Parathyroid adenoma (tissue), 2 donors: ENCODE measurements around the gene ABCA8.

Experiments
- H2AFZ ChIP-seq: fragments of 300-600 bp; sonication (generic); one replicate; pipeline ENCODE4 v1.7.0; 2017; ENCODE audit warnings: antibody characterized with exemption, mild to moderate bottlenecking
- H3K27ac ChIP-seq: fragments of 300-600 bp; sonication (generic); one replicate; pipeline ENCODE4 v1.7.0; 2017
- H3K27me3 ChIP-seq: fragments of 300-600 bp; sonication (generic); one replicate; pipeline ENCODE4 v1.7.0; 2017; ENCODE audit warnings: low read length; ENCODE audit not compliant: control insufficient read depth, insufficient read depth
- H3K36me3 ChIP-seq: fragments of 300-600 bp; sonication (generic); one replicate; pipeline ENCODE4 v1.7.0; 2017; ENCODE audit warnings: low read length; ENCODE audit not compliant: control insufficient read depth, insufficient read depth
- H3K4me1 ChIP-seq: fragments of 300-600 bp; sonication (generic); one replicate; pipeline ENCODE4 v1.7.0; 2017; ENCODE audit warnings: control low read depth
- H3K4me2 ChIP-seq: fragments of 300-600 bp; sonication (generic); one replicate; pipeline ENCODE4 v1.7.0; 2017; ENCODE audit warnings: low read length
- H3K4me3 ChIP-seq: fragments of 300-600 bp; sonication (generic); one replicate; pipeline ENCODE4 v1.7.0; 2017; ENCODE audit warnings: low read depth, low read length
- H3K79me2 ChIP-seq: fragments of 300-600 bp; sonication (generic); one replicate; pipeline ENCODE4 v1.7.0; 2017; ENCODE audit warnings: control low read depth
- H3K9ac ChIP-seq: fragments of 300-600 bp; sonication (generic); one replicate; pipeline ENCODE4 v1.7.0; 2017; ENCODE audit warnings: mild to moderate bottlenecking
- H3K9me3 ChIP-seq: fragments of 300-600 bp; sonication (generic); one replicate; pipeline ENCODE4 v1.7.0; 2017; ENCODE audit warnings: low read length; ENCODE audit not compliant: control insufficient read depth
- TF ChIP-seq, protein P1 (sequence below): fragments of 300-600 bp; sonication (generic); IDR thresholded peaks from one replicate; pipeline ENCODE4 v1.7.0; 2017; ENCODE audit warnings: antibody characterized with exemption, mild to moderate bottlenecking
- donor health status: primary hyperparathyroidism.

ABCA8 gene

DNA sequence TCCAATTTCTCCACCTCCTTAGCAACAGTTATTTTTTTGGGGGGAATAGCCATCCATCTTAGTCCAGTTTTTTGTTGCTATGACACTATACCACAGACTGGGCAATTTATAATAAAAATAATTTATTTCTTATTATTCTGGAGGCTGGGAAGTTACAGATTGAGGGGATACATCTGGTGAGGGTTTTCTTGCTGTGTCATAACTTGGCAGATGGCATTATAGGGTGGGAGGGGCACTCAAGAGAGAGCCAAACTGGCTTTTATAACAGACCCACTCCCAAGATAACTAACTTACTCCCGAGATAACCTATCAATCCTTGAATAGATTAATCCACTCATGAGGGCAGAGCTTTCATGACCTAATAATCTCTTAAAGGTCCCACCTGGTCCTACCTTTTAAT lies 84.2 kb downstream of the ABCA8 start:
- Histone ChIP-seq H2AFZ (no peak overlapping the region), H3K4me1 (no peaks in the 10 kb centered on the region), H3K79me2 (no peaks in the 10 kb centered on the region), H3K9ac (no peak overlapping the region), H3K4me3 (no peak overlapping the region), H3K36me3 (no peaks in the 10 kb centered on the region), H3K27me3 (no peaks in the 10 kb centered on the region), H3K4me2 (no peak overlapping the region), H3K9me3 (no peaks in the 10 kb centered on the region), H3K27ac (no peak overlapping the region)
- TF ChIP-seq, protein P1, sequence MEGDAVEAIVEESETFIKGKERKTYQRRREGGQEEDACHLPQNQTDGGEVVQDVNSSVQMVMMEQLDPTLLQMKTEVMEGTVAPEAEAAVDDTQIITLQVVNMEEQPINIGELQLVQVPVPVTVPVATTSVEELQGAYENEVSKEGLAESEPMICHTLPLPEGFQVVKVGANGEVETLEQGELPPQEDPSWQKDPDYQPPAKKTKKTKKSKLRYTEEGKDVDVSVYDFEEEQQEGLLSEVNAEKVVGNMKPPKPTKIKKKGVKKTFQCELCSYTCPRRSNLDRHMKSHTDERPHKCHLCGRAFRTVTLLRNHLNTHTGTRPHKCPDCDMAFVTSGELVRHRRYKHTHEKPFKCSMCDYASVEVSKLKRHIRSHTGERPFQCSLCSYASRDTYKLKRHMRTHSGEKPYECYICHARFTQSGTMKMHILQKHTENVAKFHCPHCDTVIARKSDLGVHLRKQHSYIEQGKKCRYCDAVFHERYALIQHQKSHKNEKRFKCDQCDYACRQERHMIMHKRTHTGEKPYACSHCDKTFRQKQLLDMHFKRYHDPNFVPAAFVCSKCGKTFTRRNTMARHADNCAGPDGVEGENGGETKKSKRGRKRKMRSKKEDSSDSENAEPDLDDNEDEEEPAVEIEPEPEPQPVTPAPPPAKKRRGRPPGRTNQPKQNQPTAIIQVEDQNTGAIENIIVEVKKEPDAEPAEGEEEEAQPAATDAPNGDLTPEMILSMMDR = no peak

DNA sequence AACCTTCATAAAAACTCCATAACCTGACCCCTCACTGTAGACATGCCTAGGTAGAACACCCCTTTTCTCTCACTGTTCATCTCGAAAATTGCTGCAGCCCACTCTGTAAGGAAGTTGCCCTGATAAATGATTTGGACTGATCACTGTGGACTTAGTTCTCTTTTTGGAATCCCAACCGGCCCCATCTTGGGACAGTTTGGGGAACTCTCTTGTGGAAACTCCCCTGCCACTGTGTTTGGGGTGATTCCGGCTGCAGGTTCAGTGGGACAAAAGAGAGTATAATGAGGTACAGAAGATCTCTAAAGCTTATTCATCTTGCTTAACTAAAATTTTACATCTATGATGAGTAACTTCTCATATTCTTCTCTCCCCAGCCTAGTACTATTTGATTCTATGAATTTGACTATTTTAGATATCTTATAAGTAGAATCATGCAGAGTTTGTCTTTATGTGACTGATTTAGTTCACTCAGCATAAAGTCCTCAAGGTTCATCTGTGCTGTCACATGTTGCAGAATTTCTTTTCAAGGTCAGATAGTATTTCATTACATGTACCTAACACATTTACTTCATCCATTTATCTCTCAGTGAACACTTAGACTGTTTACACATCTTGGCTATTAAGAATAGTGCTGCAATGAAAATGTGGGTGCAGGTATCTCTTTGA lies 84.9 kb downstream of the ABCA8 start:
- no peak overlapping the region for H3K4me3 ChIP-seq
- no peaks in the 10 kb centered on the region for H3K9me3 ChIP-seq
- TF ChIP-seq, protein P1 = no peak
- no peak overlapping the region for H3K9ac ChIP-seq
- H3K27me3 ChIP-seq = no peaks in the 10 kb centered on the region
- H3K79me2 ChIP-seq = no peaks in the 10 kb centered on the region
- H3K4me1 ChIP-seq = no peaks in the 10 kb centered on the region
- H3K36me3 ChIP-seq = no peaks in the 10 kb centered on the region
- H3K27ac ChIP-seq = no peak overlapping the region
- H2AFZ ChIP-seq = no peak overlapping the region
- no peak overlapping the region for H3K4me2 ChIP-seq

DNA sequence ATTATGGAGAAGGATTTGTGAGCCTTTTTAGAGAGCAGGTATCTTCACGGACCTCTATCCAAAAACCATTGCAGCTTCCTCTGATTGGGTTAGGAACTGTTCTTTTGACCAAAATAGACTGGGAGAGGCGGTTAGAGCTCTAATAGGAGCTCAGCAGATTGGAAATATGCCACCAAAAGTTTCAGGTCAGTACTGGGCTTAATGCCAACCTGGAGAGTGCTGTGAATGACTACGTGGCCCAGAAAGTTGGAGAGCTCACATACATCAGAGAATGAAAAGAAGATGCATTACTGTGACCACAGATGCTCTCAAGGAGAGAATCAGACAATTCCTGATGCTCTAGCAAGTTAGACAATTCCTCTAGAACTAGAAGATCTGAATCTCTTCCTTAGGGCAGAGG lies 86.5 kb downstream of the ABCA8 start:
- Histone ChIP-seq H3K27me3 (no peaks in the 10 kb centered on the region), H3K9ac (no peak overlapping the region), H3K36me3 (no peaks in the 10 kb centered on the region), H3K4me3 (no peak overlapping the region), H3K4me2 (no peak overlapping the region), H3K79me2 (no peaks in the 10 kb centered on the region), H3K9me3 (no peaks in the 10 kb centered on the region), H3K27ac (no peak overlapping the region), H3K4me1 (no peaks in the 10 kb centered on the region), H2AFZ (no peak overlapping the region)
- TF ChIP-seq, protein P1 = no peak

DNA sequence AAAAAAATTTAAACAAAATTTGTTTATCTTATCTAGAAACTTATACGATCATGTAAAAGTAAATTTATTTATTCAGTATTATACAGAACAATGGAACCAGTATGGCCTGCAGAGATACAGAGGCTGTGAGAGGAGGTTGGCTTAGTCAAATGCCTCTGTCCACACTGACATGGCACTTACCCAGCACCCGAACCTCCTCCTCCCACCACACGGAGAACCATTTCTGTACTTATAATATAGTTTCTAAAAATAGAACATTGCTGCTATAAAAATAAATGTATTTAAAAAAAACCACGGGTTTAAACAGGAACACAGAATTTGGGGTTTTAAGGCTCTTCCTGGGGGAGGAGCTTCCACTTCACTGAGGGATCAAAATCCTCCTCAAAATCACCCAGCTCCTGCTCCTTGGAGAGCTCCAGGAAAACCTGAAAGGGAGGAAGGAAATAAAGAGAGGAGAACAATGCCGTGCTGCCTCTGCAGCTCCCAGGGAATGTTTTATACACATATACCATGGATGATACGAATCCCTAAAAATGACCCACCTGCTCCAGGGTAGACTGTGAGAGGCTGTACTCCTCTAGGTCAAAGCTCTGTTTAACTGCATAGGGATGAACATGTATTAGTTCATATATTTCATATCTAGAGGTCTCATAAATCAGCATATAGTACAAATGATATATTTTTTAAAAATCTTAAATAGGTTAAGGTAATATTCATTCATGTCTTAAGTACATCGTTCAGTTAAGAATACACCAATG lies 87.3 kb downstream of the ABCA8 start:
- H3K9me3 ChIP-seq = no peaks in the 10 kb centered on the region
- no peak overlapping the region for H3K4me2 ChIP-seq
- H2AFZ ChIP-seq = no peak overlapping the region
- TF ChIP-seq, protein P1 = no peak
- H3K27me3 ChIP-seq = no peaks in the 10 kb centered on the region
- H3K27ac ChIP-seq = no peak overlapping the region
- no peak overlapping the region for H3K9ac ChIP-seq
- H3K36me3 ChIP-seq = no peaks in the 10 kb centered on the region
- H3K79me2 ChIP-seq = no peaks in the 10 kb centered on the region
- H3K4me1 ChIP-seq = no peaks in the 10 kb centered on the region
- H3K4me3 ChIP-seq = no peak overlapping the region
